ENCODE results near the gene STARD10. TPM values are rescaled to one million over a fixed set of nuclear protein-coding genes. Genes with fewer than 3 reads are reported as not detected.

STARD10 gene
- total and polyA plus RNA-seq, 9 of the 15 experiments (the other 6 are each of a cell fraction or from before 2014, with no cell fraction given): 0.15 to 52.9 (median 32.3) TPM

GRCh38 chr11:72802822-72803221 is 9.0 kb upstream of the STARD10 start:
- no TSS peak for BruUV-seq (replicated peaks)
- ChIA-PET CTCF (ENCODE audit: low intra/inter-chr PET ratio) (no interaction called here), POLR2A (no interaction called here)
- H2AFZ ChIP-seq (ENCODE audit: low read depth, low read length): no peak overlapping the region
- no peaks in the 10 kb centered on the region for H3K9me3 ChIP-seq (replicated peaks; ENCODE audit: control insufficient read depth, insufficient read depth, low read depth, low read length)
- H3K4me1 ChIP-seq (replicated peaks in 1 of 2; ENCODE audit: control insufficient read depth in 2 of 2, insufficient read depth in 2 of 2, low read length in 2 of 2): peaks cover 0 to 4% of the 10 kb centered on the region in 2 experiments; a peak in 2 of 5 replicates
- DNase-seq (ENCODE audit: extremely low read depth in 1 of 4, low spot score in 3 of 4): no peak
- in situ Hi-C loops (cut with MboI): no loop called here
- no peaks in the 10 kb centered on the region for H3K79me2 ChIP-seq (ENCODE audit: control insufficient read depth, insufficient read depth, low read length)
- H3K9ac ChIP-seq (ENCODE audit: insufficient read depth in 1 of 2, low read depth in 2 of 2, low read length in 2 of 2): no peak overlapping the region
- H3K4me3 ChIP-seq: no peak overlapping the region
- no peaks in the 10 kb centered on the region for H3K9me1 ChIP-seq (ENCODE audit: control insufficient read depth, insufficient read depth, low read length)
- no peak for FAIRE-seq
- H3K36me3 ChIP-seq (ENCODE audit: control insufficient read depth, insufficient read depth, low read length): no peaks in the 10 kb centered on the region
- H3K27me3 ChIP-seq (ENCODE audit: control insufficient read depth in 2 of 2, insufficient read depth in 2 of 2, low read length in 2 of 2): no peaks in the 10 kb centered on the region
- TF ChIP-seq IFI16 (CRISPR knock-in tag; IDR thresholded peaks at IDR 0.05): no peak
- no peak for TF ChIP-seq SNIP1 (IDR thresholded peaks at IDR 0.05; ENCODE audit: low read depth)
- TF ChIP-seq PTRF (tag; IDR thresholded peaks at IDR 0.05): no peak
- TF ChIP-seq CTCF (IDR thresholded peaks at IDR 0.05 in 2 of 3, conservative IDR thresholded peaks at IDR 0.05 in 1 of 3; ENCODE audit: insufficient read depth in 2 of 3, low read depth in 1 of 3, low read length in 3 of 3): no peak
- no peak for TF ChIP-seq MECOM (CRISPR knock-in tag; IDR thresholded peaks at IDR 0.05)
- no peak for TF ChIP-seq CTBP1 (IDR thresholded peaks at IDR 0.05; ENCODE audit: borderline replicate concordance)
- TF ChIP-seq CHD4 (IDR thresholded peaks at IDR 0.05; ENCODE audit: insufficient read depth, insufficient replicate concordance, low read depth, low read length, poor library complexity, severe bottlenecking): no peak
- TF ChIP-seq ZNF212 (CRISPR knock-in tag; IDR thresholded peaks at IDR 0.05): no peak
- TF ChIP-seq MCM2 (IDR thresholded peaks at IDR 0.05; ENCODE audit: low read depth): no peak
- no peak for TF ChIP-seq PHF8 (IDR thresholded peaks at IDR 0.05; ENCODE audit: borderline replicate concordance, low read length)
- no peak for TF ChIP-seq PKNOX1 (IDR thresholded peaks at IDR 0.05)
- TF ChIP-seq ADNP (tag; IDR thresholded peaks at IDR 0.05): no peak
- TF ChIP-seq ATF4 (CRISPR knock-in tag; IDR thresholded peaks at IDR 0.05): no peak
- TF ChIP-seq ZBED1 (IDR thresholded peaks at IDR 0.05): no peak
- no peak overlapping the region for H3K4me2 ChIP-seq (ENCODE audit: insufficient read depth, low read length)
- no peaks in the 10 kb centered on the region for H4K20me1 ChIP-seq (replicated peaks; ENCODE audit: control insufficient read depth, insufficient read depth, low read length)
- intact Hi-C loops (cut with micrococcal nuclease): no loop called here
- ATAC-seq: no peak
- WGBS (ENCODE audit: insufficient coverage, low coverage, missing lambda C conversion rate): 76% methylated on average over 6 of the region's 6 CpGs
- no peak overlapping the region for H3K27ac ChIP-seq (ENCODE audit: extremely low read depth, low read depth, low read length)

All from K562 (cell line).